Measurements from ENCODE around the gene OR10H3.
"Not testable (repeated sequence)": the region's sequence is repeated elsewhere in the genome, so short reads cannot be mapped to it uniquely, and the experiment has no call there.

Gene OR10H3

GRCh38 chr19:15737722-15738121 is at the start of gene OR10H3:
Gene OR10H3, plus strand, starts transcription at chr19:15737985. Its CDS starts 3,408 bp downstream, at chr19:15741393.
- DNase-seq: no peak

DNA sequence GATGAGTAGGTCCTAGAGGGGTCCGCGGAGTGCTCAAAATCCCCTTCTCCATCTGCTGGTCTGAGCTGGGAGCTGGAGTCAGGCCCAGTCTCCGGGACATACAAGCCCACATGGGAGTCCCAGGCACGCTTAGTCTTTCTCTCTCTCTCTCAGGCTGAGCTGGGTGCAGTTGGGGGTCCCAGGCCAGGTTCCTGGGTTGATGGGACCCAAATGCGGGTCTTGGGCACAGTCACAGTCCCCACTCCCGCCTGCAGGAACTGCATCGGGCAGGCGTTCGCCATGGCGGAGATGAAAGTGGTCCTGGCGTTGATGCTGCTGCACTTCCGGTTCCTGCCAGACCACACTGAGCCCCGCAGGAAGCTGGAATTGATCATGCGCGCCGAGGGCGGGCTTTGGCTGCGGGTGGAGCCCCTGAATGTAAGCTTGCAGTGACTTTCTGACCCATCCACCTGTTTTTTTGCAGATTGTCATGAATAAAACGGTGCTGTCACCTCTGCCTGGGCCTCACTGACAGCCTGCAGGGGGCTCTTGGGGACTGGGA is 41.1 kb upstream of the OR10H3 start:
- DNase-seq: no peak

- DNase-seq: no peak
These were observed 35.8 kb upstream of the OR10H3 start for GRCh38 chr19:15701757-15702533.

DNA sequence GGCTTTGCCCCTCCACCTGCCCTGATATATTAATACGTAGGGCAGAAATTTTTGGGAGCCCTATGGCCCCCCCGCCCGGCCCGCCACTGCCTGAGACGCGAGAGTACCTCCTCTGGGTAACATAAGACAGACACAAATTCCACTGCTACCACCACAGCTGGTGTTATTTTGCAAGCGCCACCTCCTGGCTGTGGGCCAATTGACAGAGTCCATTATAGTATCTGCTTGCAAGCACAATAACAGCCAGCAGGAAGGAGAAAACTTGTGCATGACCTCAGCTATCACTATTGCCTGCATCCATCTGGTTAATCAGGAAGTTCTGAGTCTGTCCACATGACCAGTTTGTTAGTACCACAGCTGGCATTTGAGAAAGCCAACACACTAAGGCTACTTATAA is 35.3 kb upstream of the OR10H3 start:
- no peak for DNase-seq

DNA sequence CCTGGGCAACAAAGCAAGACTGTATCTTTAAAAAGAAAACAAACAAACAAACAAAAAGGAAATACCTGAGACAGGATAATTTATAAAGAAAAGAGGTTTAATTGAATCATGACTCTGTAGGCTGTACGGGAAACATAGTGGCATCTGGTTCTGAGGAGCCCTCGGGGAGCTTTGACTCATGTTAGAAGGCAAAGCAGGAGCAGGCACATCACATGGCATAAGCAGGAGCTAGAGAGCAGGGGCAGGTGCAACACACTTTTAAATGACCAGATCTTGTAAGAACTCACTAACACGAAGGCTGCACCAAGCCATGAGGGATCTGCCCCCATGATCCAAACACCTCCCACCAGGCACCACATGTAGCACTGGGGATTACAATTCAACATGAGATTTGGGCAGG is 23.1 kb upstream of the OR10H3 start:
- no peak for DNase-seq

DNA sequence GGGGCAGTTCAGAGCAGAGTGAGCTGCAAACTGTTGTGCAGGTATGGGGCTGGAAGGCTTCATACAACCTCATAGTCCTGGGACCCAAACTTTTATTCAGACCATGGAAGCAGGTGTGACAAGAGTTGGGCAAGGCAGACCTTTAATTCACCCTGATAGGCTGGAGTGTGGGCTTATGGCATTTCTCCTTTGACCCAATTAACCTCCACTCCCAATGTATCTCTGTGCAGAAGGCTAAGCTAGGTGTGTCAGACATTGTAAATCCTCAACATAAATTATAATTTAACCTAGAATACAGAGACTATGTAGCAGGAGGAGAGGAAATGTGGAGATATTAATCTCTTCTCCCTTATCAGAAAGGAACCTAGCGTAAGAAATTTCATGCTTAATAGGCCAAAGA is 22.1 kb upstream of the OR10H3 start:
- no peak for DNase-seq

- DNase-seq: no peak
These were observed 20.0 kb upstream of the OR10H3 start for GRCh38 chr19:15717809-15718208.

- DNase-seq: no peak
These were observed 16.5 kb upstream of the OR10H3 start for GRCh38 chr19:15721268-15721667.

GRCh38 chr19:15722956-15723355 is 14.8 kb upstream of the OR10H3 start:
- no peak for DNase-seq

DNA sequence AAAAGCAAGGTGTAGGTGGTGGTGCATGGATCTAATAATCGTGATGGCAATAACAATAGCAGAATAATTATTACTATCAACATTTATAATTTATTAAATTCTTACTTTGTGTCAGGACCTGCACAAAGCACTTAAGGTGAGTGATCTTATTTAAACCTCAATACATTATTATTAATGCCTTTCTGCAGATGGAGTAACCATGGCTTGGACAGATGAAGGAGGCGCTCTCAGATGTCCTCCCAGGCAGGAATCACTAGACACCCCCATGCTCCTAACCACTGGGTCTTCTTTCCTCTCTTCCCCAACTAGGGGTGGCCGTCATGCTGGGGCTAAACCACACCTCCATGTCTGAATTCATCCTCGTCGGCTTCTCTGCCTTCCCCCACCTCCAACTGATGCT is 10.1 kb upstream of the OR10H3 start, which contains the start of gene OR10H2:
OR10H2 (plus strand) TSS at position 301 of the 400 bp plus-strand sequence; CDS start at position 321, 20 bp downstream.
- DNase-seq: no peak

- no peak for DNase-seq
These were observed 7.2 kb upstream of the OR10H3 start for GRCh38 chr19:15730538-15730937.

DNA sequence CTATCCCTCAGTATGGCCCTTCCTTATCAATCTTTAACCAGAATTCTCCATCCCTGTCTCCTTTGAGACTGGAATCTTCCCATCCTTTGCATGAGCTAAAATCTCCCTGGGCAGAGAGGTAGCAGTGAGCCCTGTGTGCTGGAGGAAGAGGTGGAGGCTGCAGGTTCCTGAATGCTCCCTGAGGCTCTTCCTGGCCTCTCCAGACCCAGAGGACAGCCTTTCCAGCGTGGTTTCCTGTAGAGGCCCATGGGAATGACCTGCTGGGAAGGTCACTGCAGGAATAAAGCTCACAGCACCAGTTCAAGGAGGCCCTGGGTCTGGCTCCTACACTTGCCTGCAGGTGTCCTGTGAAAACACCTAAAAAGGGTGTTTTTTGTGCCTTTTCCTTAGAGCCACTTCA is 5.4 kb upstream of the OR10H3 start:
- DNase-seq: no peak

GRCh38 chr19:15733895-15734294 is 3.9 kb upstream of the OR10H3 start:
- DNase-seq: no peak

GRCh38 chr19:15740785-15741184 is 3.0 kb downstream of the OR10H3 start:
- no peak for DNase-seq

GRCh38 chr19:15748239-15748638 is 10.5 kb downstream of the OR10H3 start:
- no peak for DNase-seq

- DNase-seq: no peak
These were observed 20.6 kb downstream of the OR10H3 start for GRCh38 chr19:15758379-15758778.

DNA sequence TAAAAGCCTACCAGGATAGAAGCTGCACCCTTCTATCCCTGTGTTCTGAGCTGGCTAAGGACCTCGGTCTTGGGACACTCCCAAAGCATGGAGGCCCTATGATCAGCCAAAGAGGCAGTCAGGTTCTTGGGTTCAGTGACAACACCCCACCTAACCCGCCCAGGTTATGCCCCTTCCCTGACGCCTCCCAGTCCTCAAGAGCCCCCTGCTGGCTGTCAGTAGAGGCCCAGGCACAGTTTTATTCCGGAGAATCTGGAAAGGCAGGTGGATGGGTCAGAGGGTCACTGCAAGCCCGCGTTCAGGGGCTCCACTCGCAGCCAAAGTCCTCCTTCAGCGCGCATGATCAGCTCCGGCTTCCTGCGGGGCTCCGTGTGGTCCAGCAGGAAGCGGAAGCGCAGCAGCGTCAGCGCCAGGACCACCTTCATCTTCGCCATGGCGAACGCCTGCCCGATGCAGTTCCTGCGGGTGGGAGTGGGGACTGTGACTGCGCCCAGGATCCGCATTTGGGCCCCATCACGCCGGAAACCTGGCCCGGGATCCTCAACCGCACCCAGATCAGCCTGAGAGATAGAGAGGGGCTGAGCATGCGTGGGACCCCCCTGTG is 22.3 kb downstream of the OR10H3 start:
- DNase-seq: no peak

DNA sequence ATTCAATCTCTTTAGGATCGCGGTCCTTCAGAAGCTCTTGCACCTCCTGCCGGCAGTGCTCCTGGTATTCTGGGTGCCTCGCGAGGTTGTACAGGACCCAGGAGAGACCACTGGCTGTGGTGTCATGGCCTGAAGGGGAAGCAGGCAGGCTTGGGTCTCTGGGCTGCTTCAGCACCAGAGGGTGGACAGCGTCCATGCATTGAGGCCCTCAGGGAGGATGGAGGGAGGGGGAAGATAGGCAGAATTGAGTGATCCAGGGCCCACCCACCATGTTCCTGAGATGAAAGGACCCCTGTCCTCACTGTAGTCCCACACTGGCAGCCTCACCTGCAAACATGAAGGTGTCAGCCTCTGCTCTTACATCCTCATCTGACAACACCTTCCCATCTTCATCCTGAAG is 31.8 kb downstream of the OR10H3 start:
- no peak for DNase-seq

DNA sequence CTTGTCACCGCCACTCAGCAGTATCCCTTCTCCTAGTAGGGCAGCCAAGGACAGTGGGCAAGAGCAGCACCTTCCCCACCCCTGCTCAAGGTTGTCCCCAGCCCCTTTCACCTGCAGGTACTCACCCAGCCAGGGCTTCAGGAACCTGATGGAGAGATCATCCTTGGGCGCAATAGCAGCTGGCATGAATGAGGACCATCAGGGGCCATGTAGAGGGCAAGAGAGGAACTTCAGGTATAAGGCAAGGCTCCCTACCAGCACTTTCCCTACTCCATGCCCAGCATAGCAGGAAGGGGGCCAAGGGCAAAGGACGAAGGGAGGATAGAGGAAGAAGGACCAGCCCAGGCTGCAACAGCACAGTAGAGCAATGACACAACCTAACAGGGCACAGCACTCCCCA is 36.4 kb downstream of the OR10H3 start:
- DNase-seq: not testable (repeated sequence)

- no peak for DNase-seq
These were observed 37.5 kb downstream of the OR10H3 start for GRCh38 chr19:15775249-15775648.

GRCh38 chr19:15776264-15776663 is 38.5 kb downstream of the OR10H3 start:
- no peak for DNase-seq

GRCh38 chr19:15776991-15777970 is 39.5 kb downstream of the OR10H3 start:
- no peak for DNase-seq

All from hippocampal formation (tissue), 2 donors.